Hepatocyte (in vitro differentiated cells): ENCODE measurements around the gene MOCS1. TPM values are rescaled to one million over a fixed set of nuclear protein-coding genes. Genes with fewer than 3 reads are reported as not detected.

Source experiments
- DNase-seq: peaks from one replicate; pipeline ENCODE4 v3.0.0-alpha.2; 2016; ENCODE audit warnings: low spot score
- H2AFZ ChIP-seq: fragments of 200-600 bp; sonication (generic); 2 replicates; pipeline ENCODE4 v1.6.0; 2016; ENCODE audit warnings: antibody characterized with exemption, mild to moderate bottlenecking
- H3K27ac ChIP-seq: fragments of 200-600 bp; sonication (generic); 2 replicates; pipeline ENCODE4 v1.5.1; 2016; ENCODE audit warnings: mild to moderate bottlenecking
- H3K27me3 ChIP-seq: fragments of 200-600 bp; sonication (generic); 2 replicates; pipeline ENCODE4 v1.6.1; 2016
- H3K36me3 ChIP-seq: fragments of 200-600 bp; sonication (generic); replicated peaks from 2 replicates; pipeline ENCODE4 v1.5.1; 2016; ENCODE audit warnings: low read depth; ENCODE audit not compliant: insufficient read depth
- H3K4me1 ChIP-seq: fragments of 200-600 bp; sonication (generic); 2 replicates; pipeline ENCODE4 v1.5.1; 2016; ENCODE audit warnings: mild to moderate bottlenecking, moderate library complexity; ENCODE audit not compliant: insufficient read depth
- H3K4me2 ChIP-seq: fragments of 200-600 bp; sonication (generic); 2 replicates; pipeline ENCODE4 v1.6.0; 2016
- H3K4me3 ChIP-seq: fragments of 200-600 bp; sonication (generic); 2 replicates; pipeline ENCODE4 v1.5.1; 2016; ENCODE audit warnings: mild to moderate bottlenecking
- H3K79me2 ChIP-seq: fragments of 200-600 bp; sonication (generic); 2 replicates; pipeline ENCODE4 v1.6.0; 2017; ENCODE audit warnings: mild to moderate bottlenecking
- H3K9me2 ChIP-seq: fragments of 200-600 bp; sonication (generic); replicated peaks from 2 replicates; pipeline ENCODE4 v1.6.0; 2017; ENCODE audit warnings: mild to moderate bottlenecking; ENCODE audit not compliant: insufficient read depth
- H3K9me3 ChIP-seq: fragments of 200-600 bp; sonication (generic); 2 replicates; pipeline ENCODE4 v1.5.1; 2016; ENCODE audit warnings: low read depth, mild to moderate bottlenecking
- H4K20me1 ChIP-seq: fragments of 200-600 bp; sonication (generic); 2 replicates; pipeline ENCODE4 v1.6.0; 2016; ENCODE audit warnings: mild to moderate bottlenecking; ENCODE audit not compliant: insufficient read depth, poor library complexity, severe bottlenecking
- EZH2 ChIP-seq: fragments of 200-600 bp; sonication (generic); IDR thresholded peaks from 2 replicates; pipeline ENCODE4 v1.6.1; 2016; ENCODE audit warnings: antibody characterized with exemption, mild to moderate bottlenecking, borderline replicate concordance
- EZH2phosphoT487 ChIP-seq: fragments of 200-600 bp; sonication (generic); IDR thresholded peaks from one replicate; pipeline ENCODE4 v1.6.1; 2018; ENCODE audit warnings: antibody characterized with exemption, mild to moderate bottlenecking, low read depth, moderate library complexity; ENCODE audit not compliant: unreplicated experiment, severe bottlenecking
- WGBS: methylation state at CpG from one replicate; pipeline ENCODE4 v1.1.6; 2016; ENCODE audit warnings: low lambda C conversion rate; ENCODE audit errors: missing lambda C conversion rate; 5-methylcytosine and 5-hydroxymethylcytosine counted together
- polyA plus RNA-seq: library from polyadenylated mRNA; unstranded; fragments of >200 nt; fragmentation: Nextera tagmentation; extraction: Ambion mirVana; gene quantifications from 2 replicates; pipeline ENCODE4 v1.2.1, GENCODE V29; 2016
- total RNA-seq: library from RNA; depleted of rRNA; stranded (reverse); fragments of >200 nt; gene quantifications from 2 replicates; pipeline ENCODE4 v1.2.3, GENCODE V29; 2014
- TF ChIP-seq, protein P1 (sequence below): fragments of 200-600 bp; sonication (generic); IDR thresholded peaks from 2 replicates; pipeline ENCODE4 v1.5.1; 2016; ENCODE audit warnings: antibody characterized with exemption, mild to moderate bottlenecking; ENCODE audit not compliant: poor library complexity

The MOCS1 gene
- total and polyA plus RNA-seq, 2 experiments from 2014 or later, result 10.7 to 13.4 TPM

DNA sequence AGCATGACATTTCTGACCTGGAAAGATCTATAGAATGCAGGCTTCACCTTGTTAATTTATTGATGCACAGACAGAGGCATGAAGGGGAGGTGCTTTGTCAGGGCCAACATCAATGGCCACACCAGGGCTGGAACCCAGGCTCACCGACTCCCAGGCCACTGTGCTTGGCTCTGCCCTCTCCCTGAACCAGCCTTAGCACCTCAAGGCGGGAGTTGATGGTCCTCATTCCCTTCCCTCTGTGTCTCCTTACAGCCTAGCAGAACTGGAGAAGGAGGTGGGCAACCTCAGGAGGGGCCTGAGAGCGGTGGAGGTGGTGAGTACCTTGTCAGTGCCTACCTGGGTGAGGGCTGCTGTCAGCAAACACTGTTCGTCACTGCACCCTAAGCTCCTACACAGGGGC lies 35.6 kb downstream of the MOCS1 start:
- Histone ChIP-seq H3K4me2 (no peak overlapping the region), H3K9me2 (no peaks in the 10 kb centered on the region), H3K79me2 (no peaks in the 10 kb centered on the region), H2AFZ (no peak overlapping the region), H3K4me3 (no peak overlapping the region), H3K9me3 (no peaks in the 10 kb centered on the region), H3K4me1 (no peaks in the 10 kb centered on the region), H3K27me3 (no peaks in the 10 kb centered on the region), H3K27ac (no peak overlapping the region), H4K20me1 (no peaks in the 10 kb centered on the region), H3K36me3 (no peaks in the 10 kb centered on the region)
- 91% methylated on average over 4 of the region's 4 CpGs for WGBS
- TF ChIP-seq EZH2 (no peak), EZH2phosphoT487 (no peak)
- TF ChIP-seq, protein P1, sequence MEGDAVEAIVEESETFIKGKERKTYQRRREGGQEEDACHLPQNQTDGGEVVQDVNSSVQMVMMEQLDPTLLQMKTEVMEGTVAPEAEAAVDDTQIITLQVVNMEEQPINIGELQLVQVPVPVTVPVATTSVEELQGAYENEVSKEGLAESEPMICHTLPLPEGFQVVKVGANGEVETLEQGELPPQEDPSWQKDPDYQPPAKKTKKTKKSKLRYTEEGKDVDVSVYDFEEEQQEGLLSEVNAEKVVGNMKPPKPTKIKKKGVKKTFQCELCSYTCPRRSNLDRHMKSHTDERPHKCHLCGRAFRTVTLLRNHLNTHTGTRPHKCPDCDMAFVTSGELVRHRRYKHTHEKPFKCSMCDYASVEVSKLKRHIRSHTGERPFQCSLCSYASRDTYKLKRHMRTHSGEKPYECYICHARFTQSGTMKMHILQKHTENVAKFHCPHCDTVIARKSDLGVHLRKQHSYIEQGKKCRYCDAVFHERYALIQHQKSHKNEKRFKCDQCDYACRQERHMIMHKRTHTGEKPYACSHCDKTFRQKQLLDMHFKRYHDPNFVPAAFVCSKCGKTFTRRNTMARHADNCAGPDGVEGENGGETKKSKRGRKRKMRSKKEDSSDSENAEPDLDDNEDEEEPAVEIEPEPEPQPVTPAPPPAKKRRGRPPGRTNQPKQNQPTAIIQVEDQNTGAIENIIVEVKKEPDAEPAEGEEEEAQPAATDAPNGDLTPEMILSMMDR, result no peak
- DNase-seq, result no peak

DNA sequence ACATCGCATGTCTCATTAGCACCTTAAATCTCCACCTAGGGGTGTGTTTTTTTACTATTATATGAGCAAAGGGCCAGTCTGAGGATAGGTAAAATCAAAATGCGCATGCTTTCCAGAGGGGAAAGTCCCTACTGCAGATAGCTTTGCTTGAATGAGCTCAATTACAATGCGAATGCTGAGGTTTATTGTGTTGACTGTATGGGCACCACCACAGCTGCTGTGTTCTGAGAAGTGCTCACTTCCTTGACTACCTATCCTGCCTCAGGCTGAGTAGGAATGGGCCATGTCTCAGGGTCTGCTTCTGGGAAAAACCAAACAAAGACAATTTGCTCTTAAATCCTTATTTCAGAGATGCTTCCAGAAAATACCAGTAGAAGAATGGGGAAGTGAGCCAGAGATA lies 36.6 kb downstream of the MOCS1 start:
- no peaks in the 10 kb centered on the region for H3K36me3 ChIP-seq
- no peak overlapping the region for H3K4me3 ChIP-seq
- H2AFZ ChIP-seq, result no peak overlapping the region
- no peaks in the 10 kb centered on the region for H3K9me2 ChIP-seq
- no peak overlapping the region for H3K4me2 ChIP-seq
- no peaks in the 10 kb centered on the region for H3K79me2 ChIP-seq
- H3K27me3 ChIP-seq, result no peaks in the 10 kb centered on the region
- H3K9me3 ChIP-seq, result no peaks in the 10 kb centered on the region
- H3K27ac ChIP-seq, result no peak overlapping the region
- H4K20me1 ChIP-seq, result no peaks in the 10 kb centered on the region
- 81% methylated on average over 3 of the region's 3 CpGs for WGBS
- H3K4me1 ChIP-seq, result no peaks in the 10 kb centered on the region
- no peak for DNase-seq
- TF ChIP-seq, protein P1, result no peak
- TF ChIP-seq EZH2phosphoT487 (no peak), EZH2 (no peak)

DNA sequence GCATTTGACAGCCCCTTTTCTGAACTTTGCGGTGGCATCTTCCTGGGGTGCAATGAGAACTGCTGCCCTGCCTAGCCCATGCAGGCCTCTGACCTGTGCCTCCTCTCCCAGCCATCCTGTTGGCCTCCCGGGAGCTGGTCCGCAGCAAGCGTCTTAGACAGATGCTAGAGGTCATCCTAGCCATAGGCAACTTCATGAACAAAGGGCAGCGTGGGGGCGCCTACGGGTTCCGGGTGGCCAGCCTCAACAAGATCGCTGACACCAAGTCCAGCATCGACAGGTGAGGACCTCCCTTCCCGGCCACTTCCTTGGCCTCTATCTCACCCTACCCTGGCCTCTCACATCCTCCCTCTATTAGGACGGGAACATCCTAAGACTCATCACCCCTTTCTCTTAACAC lies 37.6 kb downstream of the MOCS1 start:
- no peaks in the 10 kb centered on the region for H3K27me3 ChIP-seq
- H4K20me1 ChIP-seq, result no peaks in the 10 kb centered on the region
- no peak overlapping the region for H3K4me3 ChIP-seq
- H3K27ac ChIP-seq, result no peak overlapping the region
- H3K4me2 ChIP-seq, result no peak overlapping the region
- H3K36me3 ChIP-seq, result no peaks in the 10 kb centered on the region
- H3K9me2 ChIP-seq, result no peaks in the 10 kb centered on the region
- no peaks in the 10 kb centered on the region for H3K79me2 ChIP-seq
- no peaks in the 10 kb centered on the region for H3K4me1 ChIP-seq
- H3K9me3 ChIP-seq, result no peaks in the 10 kb centered on the region
- no peak for TF ChIP-seq EZH2
- TF ChIP-seq, protein P1, result no peak
- no peak for TF ChIP-seq EZH2phosphoT487
- WGBS, result 89% methylated on average over 12 of the region's 12 CpGs
- no peak overlapping the region for H2AFZ ChIP-seq
- DNase-seq, result no peak

DNA sequence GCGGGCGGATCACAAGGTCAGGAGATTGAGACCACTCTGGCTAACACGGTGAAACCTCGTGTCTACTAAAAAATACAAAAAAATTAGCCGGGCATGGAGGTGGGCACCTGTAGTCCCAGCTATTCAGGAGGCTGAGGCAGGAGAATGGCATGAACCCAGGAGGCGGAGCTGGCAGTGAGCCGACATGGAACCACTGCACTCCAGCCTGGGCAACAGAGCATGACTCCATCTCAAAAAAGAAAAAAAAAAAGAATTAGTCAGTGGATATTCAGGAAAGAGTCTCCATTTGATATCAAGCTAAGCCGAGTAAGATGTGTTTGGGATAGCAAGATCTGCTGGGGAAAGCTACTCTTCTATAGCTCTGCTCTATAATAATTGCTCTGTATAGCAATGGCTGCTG lies 41.0 kb downstream of the MOCS1 start:
- H3K27me3 ChIP-seq, result no peaks in the 10 kb centered on the region
- H2AFZ ChIP-seq, result no peak overlapping the region
- H3K36me3 ChIP-seq, result no peaks in the 10 kb centered on the region
- no peak for DNase-seq
- no peak overlapping the region for H3K27ac ChIP-seq
- WGBS, result 92% methylated on average over 8 of the region's 8 CpGs
- H3K9me2 ChIP-seq, result no peaks in the 10 kb centered on the region
- H3K4me1 ChIP-seq, result peaks cover under 1% of the 10 kb centered on the region
- H3K79me2 ChIP-seq, result no peaks in the 10 kb centered on the region
- H4K20me1 ChIP-seq, result no peaks in the 10 kb centered on the region
- H3K9me3 ChIP-seq, result no peaks in the 10 kb centered on the region
- H3K4me2 ChIP-seq, result no peak overlapping the region
- H3K4me3 ChIP-seq, result no peak overlapping the region
- TF ChIP-seq EZH2phosphoT487 (no peak), EZH2 (no peak)
- TF ChIP-seq, protein P1, result no peak
